Mesodermal cell (in vitro differentiated cells): ENCODE measurements around the gene THBS2.
"Not testable (repeated sequence)": the region's sequence is repeated elsewhere in the genome, so short reads cannot be mapped to it uniquely, and the experiment has no call there.

Experiments
- H3K27ac ChIP-seq: 2 replicates; pipeline ENCODE4 v1.7.0; 2013; ENCODE audit warnings: mild to moderate bottlenecking, low read depth, low read length, moderate library complexity; ENCODE audit not compliant: severe bottlenecking
- H3K36me3 ChIP-seq: 2 replicates; pipeline ENCODE4 v1.7.1; 2013; ENCODE audit warnings: mild to moderate bottlenecking, low read length, moderate library complexity; ENCODE audit not compliant: control insufficient read depth, insufficient read depth
- H3K4me1 ChIP-seq: one replicate; pipeline ENCODE4 v1.7.1; 2013; ENCODE audit warnings: mild to moderate bottlenecking, low read length; ENCODE audit not compliant: insufficient read depth, control insufficient read depth, poor library complexity, severe bottlenecking
- H3K4me3 ChIP-seq: 2 replicates; pipeline ENCODE4 v1.7.0; 2013; ENCODE audit warnings: low read length, control low read depth, mild to moderate bottlenecking; ENCODE audit not compliant: insufficient read depth, poor library complexity, severe bottlenecking; ENCODE audit errors: extremely low read depth
- H3K9me3 ChIP-seq: 2 replicates; pipeline ENCODE4 v1.7.1; 2013; ENCODE audit warnings: mild to moderate bottlenecking, low read length, moderate library complexity; ENCODE audit not compliant: control insufficient read depth
- WGBS, 2 experiments: methylation state at CpG; one replicate each; pipeline ENCODE4 v1.1.5; 2013; ENCODE audit warnings: missing lambda C conversion rate in 2 of 2; ENCODE audit not compliant: insufficient coverage in 2 of 2; 5-methylcytosine and 5-hydroxymethylcytosine counted together

THBS2 gene

GRCh38 chr6:169185011-169185521, 68.6 kb downstream of the THBS2 start:
- H3K9me3 ChIP-seq: no peaks in the 10 kb centered on the region
- no peak overlapping the region for H3K4me3 ChIP-seq
- no peak overlapping the region for H3K27ac ChIP-seq
- no peaks in the 10 kb centered on the region for H3K36me3 ChIP-seq
- H3K4me1 ChIP-seq: no peaks in the 10 kb centered on the region
- WGBS, 2 experiments: 94% methylated on average over 14 to 18 of the region's 20 CpGs

- no peaks in the 10 kb centered on the region for H3K9me3 ChIP-seq
- no peaks in the 10 kb centered on the region for H3K36me3 ChIP-seq
- H3K4me3 ChIP-seq: no peak overlapping the region
- no peak overlapping the region for H3K27ac ChIP-seq
- no peaks in the 10 kb centered on the region for H3K4me1 ChIP-seq
- 100% methylated on average over 3 of the region's 3 CpGs; no CpG with 5 or more reads in 1 of the 2 experiments for WGBS, 2 experiments
These were observed 69.2 kb downstream of the THBS2 start for GRCh38 chr6:169184419-169184818.

GRCh38 chr6:169183233-169183632, 70.4 kb downstream of the THBS2 start:
- H3K9me3 ChIP-seq: no peaks in the 10 kb centered on the region
- no peak overlapping the region for H3K27ac ChIP-seq
- H3K4me1 ChIP-seq: no peaks in the 10 kb centered on the region
- 80 to 96% methylated on average over 1 to 5 of the region's 8 CpGs for WGBS, 2 experiments
- H3K36me3 ChIP-seq: no peaks in the 10 kb centered on the region
- H3K4me3 ChIP-seq: no peak overlapping the region

- not testable (repeated sequence) for H3K4me1 ChIP-seq, H3K9me3 ChIP-seq, H3K4me3 ChIP-seq, H3K27ac ChIP-seq, H3K36me3 ChIP-seq
- WGBS, 2 experiments: 100% methylated on average over 1 of the region's 1 CpG
These were observed 73.8 kb downstream of the THBS2 start for GRCh38 chr6:169179831-169180230.

DNA sequence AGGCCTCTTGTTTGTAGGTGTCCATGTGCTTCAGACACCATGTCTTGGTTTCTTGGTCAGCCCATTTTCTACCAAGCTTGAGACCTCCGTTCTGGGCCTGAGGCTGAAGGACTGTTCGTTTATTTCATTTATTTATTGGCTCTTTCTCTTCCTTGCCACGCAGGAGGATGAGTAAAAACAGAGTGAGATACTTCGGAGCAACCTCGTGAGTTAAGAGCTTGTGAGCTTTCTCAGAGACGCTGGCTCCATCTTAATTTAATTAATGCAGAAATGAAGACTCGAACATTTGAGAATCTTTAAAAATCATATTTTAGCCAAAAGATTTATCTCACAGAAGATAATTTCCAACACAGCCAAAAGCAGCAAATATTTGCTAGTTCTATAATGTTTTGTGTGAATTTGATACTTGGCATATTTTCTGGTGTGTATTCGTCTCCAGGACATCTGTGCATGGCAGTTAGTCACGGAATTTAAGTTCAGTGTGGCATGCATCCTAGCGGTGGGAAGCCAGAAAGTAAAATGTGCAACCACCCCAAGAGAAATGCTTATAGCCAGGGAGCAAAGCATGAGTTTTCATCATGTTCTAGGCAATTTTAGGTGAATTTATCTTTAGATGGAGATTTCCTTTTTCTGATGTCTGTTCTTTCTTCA, 76.0 kb downstream of the THBS2 start:
- no peaks in the 10 kb centered on the region for H3K4me1 ChIP-seq
- no peak overlapping the region for H3K27ac ChIP-seq
- H3K36me3 ChIP-seq: no peaks in the 10 kb centered on the region
- H3K4me3 ChIP-seq: no peak overlapping the region
- 88 to 92% methylated on average over 3 to 7 of the region's 10 CpGs for WGBS, 2 experiments
- H3K9me3 ChIP-seq: no peaks in the 10 kb centered on the region

DNA sequence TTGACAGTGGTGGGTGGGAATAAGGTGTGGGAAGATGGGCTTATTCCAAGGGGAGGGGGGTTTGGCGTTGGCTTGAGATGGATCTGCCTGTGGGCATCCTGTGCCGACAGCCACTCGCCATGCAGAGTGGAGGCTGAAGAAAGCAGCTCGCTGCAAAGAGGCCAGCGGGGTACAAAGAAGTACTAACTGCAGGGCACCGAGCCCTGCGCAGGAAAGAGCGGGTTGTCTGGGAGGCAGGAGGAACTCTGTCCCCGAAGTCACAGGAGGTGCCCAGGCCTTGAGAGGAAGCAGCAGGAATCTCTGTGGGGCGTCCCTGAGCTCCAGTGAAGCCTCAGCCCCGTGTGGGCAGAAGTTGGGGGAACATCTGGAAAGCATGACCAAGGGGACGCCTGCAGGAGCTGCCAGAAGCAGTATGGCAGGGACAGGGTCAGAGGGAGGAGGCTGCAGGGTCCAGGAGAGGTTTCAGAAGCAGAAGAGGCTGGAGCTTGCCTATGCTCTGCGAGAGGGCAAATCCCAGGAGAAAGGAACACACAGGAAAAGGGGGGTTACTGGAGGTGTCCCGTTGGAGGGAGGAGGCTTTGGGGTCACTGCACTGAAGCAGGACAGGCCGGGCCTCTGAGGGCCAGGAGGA, 77.2 kb downstream of the THBS2 start:
- Histone ChIP-seq H3K27ac (no peak overlapping the region), H3K9me3 (no peaks in the 10 kb centered on the region), H3K4me3 (no peak overlapping the region), H3K36me3 (no peaks in the 10 kb centered on the region), H3K4me1 (no peaks in the 10 kb centered on the region)
- 87 to 90% methylated on average over 14 of the region's 15 CpGs for WGBS, 2 experiments

- no peaks in the 10 kb centered on the region for H3K9me3 ChIP-seq
- WGBS, 2 experiments: 89 to 95% methylated on average over 10 to 14 of the region's 15 CpGs
- no peaks in the 10 kb centered on the region for H3K36me3 ChIP-seq
- peaks cover 1% of the 10 kb centered on the region for H3K4me1 ChIP-seq
- no peak overlapping the region for H3K4me3 ChIP-seq
- H3K27ac ChIP-seq: no peak overlapping the region
These were observed 78.2 kb downstream of the THBS2 start for GRCh38 chr6:169175360-169175887.

- Histone ChIP-seq H3K4me3 (no peak overlapping the region), H3K36me3 (no peaks in the 10 kb centered on the region), H3K27ac (no peak overlapping the region), H3K9me3 (no peaks in the 10 kb centered on the region), H3K4me1 (peaks cover 4% of the 10 kb centered on the region)
- WGBS, 2 experiments: 85 to 91% methylated on average over 9 to 17 of the region's 28 CpGs
These were observed 78.9 kb downstream of the THBS2 start for GRCh38 chr6:169174516-169175359.

GRCh38 chr6:169173532-169174268, 79.9 kb downstream of the THBS2 start:
- Histone ChIP-seq H3K4me3 (no peak overlapping the region), H3K9me3 (no peaks in the 10 kb centered on the region), H3K4me1 (peaks cover 6% of the 10 kb centered on the region), H3K27ac (no peak overlapping the region), H3K36me3 (no peaks in the 10 kb centered on the region)
- WGBS, 2 experiments: 94 to 95% methylated on average over 19 to 21 of the region's 25 CpGs

- Histone ChIP-seq H3K27ac (no peak overlapping the region), H3K9me3 (no peaks in the 10 kb centered on the region), H3K36me3 (no peaks in the 10 kb centered on the region), H3K4me3 (no peak overlapping the region), H3K4me1 (peaks cover 13% of the 10 kb centered on the region)
- WGBS, 2 experiments: 96 to 98% methylated on average over 5 to 7 of the region's 9 CpGs
These were observed 80.7 kb downstream of the THBS2 start for GRCh38 chr6:169172946-169173345.
